ENCODE results near the gene ADAMTS3. TPM values are rescaled to one million over a fixed set of nuclear protein-coding genes. Genes with fewer than 3 reads are reported as not detected.

Gene ADAMTS3
- total and polyA plus RNA-seq, 2 donors (not counting 3 experiments of a cell fraction or from before 2014, with no cell fraction given) = 0.37 to 1.3 TPM

DNA sequence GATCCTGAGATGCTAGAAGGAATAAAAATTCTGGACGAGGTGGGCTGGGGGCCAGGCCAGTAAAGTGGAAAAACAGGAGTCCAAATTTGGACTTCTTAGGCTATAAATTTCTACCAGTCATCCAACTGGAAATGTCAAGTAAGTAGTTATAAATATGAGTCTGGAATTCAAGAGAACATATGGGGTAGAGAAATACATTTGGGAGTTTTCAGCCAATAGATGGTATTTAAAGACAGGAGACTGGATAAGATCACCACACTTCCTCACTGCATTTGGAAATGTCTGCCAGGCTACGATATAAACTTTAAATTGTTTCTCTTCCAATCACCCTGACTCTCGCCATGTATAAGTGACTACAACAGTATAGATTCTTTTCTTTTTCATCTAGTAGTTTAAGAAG lies 294.8 kb downstream of the ADAMTS3 start:
- TF ChIP-seq POLR2A (IDR thresholded peaks at IDR 0.05; ENCODE audit: low read depth, low read length) = no peak
- no peak for TF ChIP-seq GATA2 (IDR thresholded peaks at IDR 0.05; ENCODE audit: insufficient read depth, insufficient read length, low read depth, low read length)
- no peak for TF ChIP-seq JUN (IDR thresholded peaks at IDR 0.05; ENCODE audit: borderline replicate concordance, insufficient read depth, insufficient read length, low read depth)
- no peak for TF ChIP-seq FOS (IDR thresholded peaks at IDR 0.05; ENCODE audit: borderline replicate concordance, insufficient read depth, low read length)
- Histone ChIP-seq H3K9ac (replicated peaks; ENCODE audit: extremely low read depth, insufficient read depth, low read length) (no peak overlapping the region), H3K9me3 (replicated peaks; ENCODE audit: control insufficient read depth, insufficient read depth, low read length) (no peaks in the 10 kb centered on the region), H3K36me3 (ENCODE audit: control insufficient read depth in 2 of 2, extremely low read depth in 1 of 2, insufficient read depth in 2 of 2, low read length in 2 of 2) (no peaks in the 10 kb centered on the region), H4K20me1 (replicated peaks; ENCODE audit: control insufficient read depth, extremely low read depth, insufficient read depth, low read length) (no peaks in the 10 kb centered on the region), H3K27me3 (ENCODE audit: control insufficient read depth in 2 of 2, insufficient read depth in 2 of 2, low read length in 2 of 2) (no peaks in the 10 kb centered on the region), H3K4me2 (ENCODE audit: insufficient read depth, low read length) (no peak overlapping the region), H3K79me2 (ENCODE audit: control insufficient read depth, insufficient read depth, low read length) (no peaks in the 10 kb centered on the region), H3K27ac (ENCODE audit: insufficient read depth, low read depth, low read length) (no peak overlapping the region), H3K4me1 (ENCODE audit: control insufficient read depth, extremely low read depth, insufficient read depth, low read length) (no peaks in the 10 kb centered on the region), H3K9me1 (replicated peaks; ENCODE audit: control insufficient read depth, extremely low read depth, insufficient read depth, low read length) (no peaks in the 10 kb centered on the region), H3K4me3 (replicated peaks in 1 of 3; ENCODE audit: insufficient read depth in 1 of 3, low read depth in 1 of 3, low read length in 3 of 3) (no peak overlapping the region), H2AFZ (ENCODE audit: low read depth, low read length) (no peak overlapping the region)
- intact Hi-C loops (cut with micrococcal nuclease) (no loop called here), dilution Hi-C loops (cut with MboI; ENCODE audit: extremely low pct_ligation_motif_present, low sequenced_read_pairs) (no loop called here)
- CTCF ChIA-PET = no interaction called here
- BruUV-seq (replicated peaks) = no TSS peak
- POLR2A ChIA-PET = no interaction called here
- DNase-seq (ENCODE audit: low read depth, low spot score) = no peak
- FAIRE-seq = no peak

DNA sequence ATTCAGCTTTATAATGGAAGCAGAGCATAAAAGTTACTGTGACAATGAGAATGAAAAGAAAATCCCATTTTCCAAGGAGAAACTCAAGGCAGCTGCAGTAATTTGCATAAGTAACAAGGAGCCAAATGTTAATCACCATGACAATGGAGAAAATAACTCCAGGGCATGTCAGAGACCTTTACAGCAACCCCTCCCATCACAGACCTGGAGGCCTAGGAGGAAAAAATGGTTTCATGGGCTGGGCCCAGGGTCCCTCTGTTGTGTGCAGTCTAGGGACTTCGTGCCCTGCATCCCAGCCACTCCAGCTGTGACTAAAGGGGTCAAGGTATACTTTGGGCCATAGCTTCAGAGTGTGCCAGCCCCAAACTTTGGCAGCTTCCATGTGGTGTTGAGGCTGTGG lies 313.8 kb downstream of the ADAMTS3 start:
- H3K4me2 ChIP-seq (ENCODE audit: insufficient read depth, low read length) = no peak overlapping the region
- TF ChIP-seq FOS (IDR thresholded peaks at IDR 0.05; ENCODE audit: borderline replicate concordance, insufficient read depth, low read length) (no peak), POLR2A (IDR thresholded peaks at IDR 0.05; ENCODE audit: low read depth, low read length) (no peak), JUN (IDR thresholded peaks at IDR 0.05; ENCODE audit: borderline replicate concordance, insufficient read depth, insufficient read length, low read depth) (no peak), POLR2AphosphoS5 (IDR thresholded peaks at IDR 0.05; ENCODE audit: insufficient read depth, low read depth, low read length) (no peak), EZH2 (IDR thresholded peaks at IDR 0.05; ENCODE audit: borderline replicate concordance, low read depth, low read length, severe bottlenecking) (no peak), MYC (IDR thresholded peaks at IDR 0.05; ENCODE audit: low read depth, low read length) (no peak), GATA2 (IDR thresholded peaks at IDR 0.05; ENCODE audit: insufficient read depth, insufficient read length, low read depth, low read length) (no peak)
- TF ChIP-seq, protein P1, sequence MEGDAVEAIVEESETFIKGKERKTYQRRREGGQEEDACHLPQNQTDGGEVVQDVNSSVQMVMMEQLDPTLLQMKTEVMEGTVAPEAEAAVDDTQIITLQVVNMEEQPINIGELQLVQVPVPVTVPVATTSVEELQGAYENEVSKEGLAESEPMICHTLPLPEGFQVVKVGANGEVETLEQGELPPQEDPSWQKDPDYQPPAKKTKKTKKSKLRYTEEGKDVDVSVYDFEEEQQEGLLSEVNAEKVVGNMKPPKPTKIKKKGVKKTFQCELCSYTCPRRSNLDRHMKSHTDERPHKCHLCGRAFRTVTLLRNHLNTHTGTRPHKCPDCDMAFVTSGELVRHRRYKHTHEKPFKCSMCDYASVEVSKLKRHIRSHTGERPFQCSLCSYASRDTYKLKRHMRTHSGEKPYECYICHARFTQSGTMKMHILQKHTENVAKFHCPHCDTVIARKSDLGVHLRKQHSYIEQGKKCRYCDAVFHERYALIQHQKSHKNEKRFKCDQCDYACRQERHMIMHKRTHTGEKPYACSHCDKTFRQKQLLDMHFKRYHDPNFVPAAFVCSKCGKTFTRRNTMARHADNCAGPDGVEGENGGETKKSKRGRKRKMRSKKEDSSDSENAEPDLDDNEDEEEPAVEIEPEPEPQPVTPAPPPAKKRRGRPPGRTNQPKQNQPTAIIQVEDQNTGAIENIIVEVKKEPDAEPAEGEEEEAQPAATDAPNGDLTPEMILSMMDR (IDR thresholded peaks at IDR 0.05; ENCODE audit: extremely low read depth in 1 of 2, insufficient read depth in 1 of 2, low read depth in 1 of 2, low read length in 2 of 2) = no peak
- TF ChIP-seq, protein P2, sequence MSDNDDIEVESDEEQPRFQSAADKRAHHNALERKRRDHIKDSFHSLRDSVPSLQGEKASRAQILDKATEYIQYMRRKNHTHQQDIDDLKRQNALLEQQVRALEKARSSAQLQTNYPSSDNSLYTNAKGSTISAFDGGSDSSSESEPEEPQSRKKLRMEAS (IDR thresholded peaks at IDR 0.05; ENCODE audit: insufficient read depth, insufficient read length) = no peak
- dilution Hi-C loops (cut with MboI; ENCODE audit: extremely low pct_ligation_motif_present, low sequenced_read_pairs) (no loop called here), intact Hi-C loops (cut with micrococcal nuclease) (no loop called here)
- no peak overlapping the region for H3K9ac ChIP-seq (replicated peaks; ENCODE audit: extremely low read depth, insufficient read depth, low read length)
- FAIRE-seq (no peak), DNase-seq (ENCODE audit: low read depth, low spot score) (no peak)
- no TSS peak for BruUV-seq (replicated peaks)
- H3K36me3 ChIP-seq (ENCODE audit: control insufficient read depth in 2 of 2, extremely low read depth in 1 of 2, insufficient read depth in 2 of 2, low read length in 2 of 2) = no peaks in the 10 kb centered on the region
- H3K79me2 ChIP-seq (ENCODE audit: control insufficient read depth, insufficient read depth, low read length) = no peaks in the 10 kb centered on the region
- no peak overlapping the region for H2AFZ ChIP-seq (ENCODE audit: low read depth, low read length)
- no peaks in the 10 kb centered on the region for H3K4me1 ChIP-seq (ENCODE audit: control insufficient read depth, extremely low read depth, insufficient read depth, low read length)
- CTCF ChIA-PET = no interaction called here
- H3K9me3 ChIP-seq (replicated peaks; ENCODE audit: control insufficient read depth, insufficient read depth, low read length) = no peaks in the 10 kb centered on the region
- no peaks in the 10 kb centered on the region for H3K9me1 ChIP-seq (replicated peaks; ENCODE audit: control insufficient read depth, extremely low read depth, insufficient read depth, low read length)
- no peaks in the 10 kb centered on the region for H4K20me1 ChIP-seq (replicated peaks; ENCODE audit: control insufficient read depth, extremely low read depth, insufficient read depth, low read length)
- H3K27me3 ChIP-seq (ENCODE audit: control insufficient read depth in 2 of 2, insufficient read depth in 2 of 2, low read length in 2 of 2) = no peaks in the 10 kb centered on the region
- no peak overlapping the region for H3K27ac ChIP-seq (ENCODE audit: insufficient read depth, low read depth, low read length)
- no peak overlapping the region for H3K4me3 ChIP-seq (replicated peaks in 1 of 3; ENCODE audit: insufficient read depth in 1 of 3, low read depth in 1 of 3, low read length in 3 of 3)
- POLR2A ChIA-PET = no interaction called here
